Stimulated activated CD4-positive, alpha-beta T cell treated with anti-CD3 and anti-CD28 coated beads, Interleukin-15, amount 100 ng/mL, for 24 hours (primary cell): ENCODE measurements around the gene ATP8B1.

Experiments
- DNase-seq: peaks from one replicate; pipeline ENCODE4 v3.0.0-alpha.2; 2020

Gene ATP8B1

GRCh38 chr18:57816208-57816954 is 13.3 kb upstream of the ATP8B1 start:
- DNase-seq, result no peak

- DNase-seq, result no peak
Observed at GRCh38 chr18:57814555-57814954, 11.4 kb upstream of the ATP8B1 start.

GRCh38 chr18:57813245-57813644 is 10.1 kb upstream of the ATP8B1 start:
- DNase-seq, result no peak

- DNase-seq, result no peak
Observed at GRCh38 chr18:57812126-57812477, 9.0 kb upstream of the ATP8B1 start.

GRCh38 chr18:57811477-57812125 is 8.5 kb upstream of the ATP8B1 start:
- DNase-seq, result no peak

- DNase-seq, result no peak
Observed at GRCh38 chr18:57809190-57809589, 6.1 kb upstream of the ATP8B1 start.

- no peak for DNase-seq
Observed at GRCh38 chr18:57807336-57808117, 4.4 kb upstream of the ATP8B1 start.

- no peak for DNase-seq
Observed at GRCh38 chr18:57806978-57807285, 3.8 kb upstream of the ATP8B1 start.

- DNase-seq, result no peak
Observed at GRCh38 chr18:57806201-57806977, 3.3 kb upstream of the ATP8B1 start.

- DNase-seq, result no peak
Observed at GRCh38 chr18:57805117-57805516, 2.0 kb upstream of the ATP8B1 start.

GRCh38 chr18:57804557-57804956 is 1.4 kb upstream of the ATP8B1 start:
- no peak for DNase-seq

- DNase-seq, result peak; percentile 27
Observed at GRCh38 chr18:57802213-57803102, 657 bp downstream of the ATP8B1 start.

GRCh38 chr18:57801761-57802212 is 1.3 kb downstream of the ATP8B1 start:
- DNase-seq, result peak; percentile 31

GRCh38 chr18:57801325-57801724 is 1.8 kb downstream of the ATP8B1 start:
- DNase-seq, result no peak

GRCh38 chr18:57798713-57799373 is 4.3 kb downstream of the ATP8B1 start:
- DNase-seq, result no peak

- DNase-seq, result no peak
Observed at GRCh38 chr18:57797209-57797651, 5.9 kb downstream of the ATP8B1 start.

- no peak for DNase-seq
Observed at GRCh38 chr18:57794951-57795728, 8.0 kb downstream of the ATP8B1 start.

GRCh38 chr18:57793302-57793986 is 9.7 kb downstream of the ATP8B1 start:
- DNase-seq, result no peak

GRCh38 chr18:57792631-57793301 is 10.3 kb downstream of the ATP8B1 start:
- DNase-seq, result no peak
